GM12872 (cell line): ENCODE results near the gene SUPT3H.

Experiments
- TF ChIP-seq, protein P1 (sequence below): IDR thresholded peaks from 3 replicates; pipeline ENCODE4 v1.5.1; 2011; ENCODE audit warnings: low read depth, mild to moderate bottlenecking, low read length, moderate library complexity; ENCODE audit not compliant: insufficient read depth

Gene SUPT3H

DNA sequence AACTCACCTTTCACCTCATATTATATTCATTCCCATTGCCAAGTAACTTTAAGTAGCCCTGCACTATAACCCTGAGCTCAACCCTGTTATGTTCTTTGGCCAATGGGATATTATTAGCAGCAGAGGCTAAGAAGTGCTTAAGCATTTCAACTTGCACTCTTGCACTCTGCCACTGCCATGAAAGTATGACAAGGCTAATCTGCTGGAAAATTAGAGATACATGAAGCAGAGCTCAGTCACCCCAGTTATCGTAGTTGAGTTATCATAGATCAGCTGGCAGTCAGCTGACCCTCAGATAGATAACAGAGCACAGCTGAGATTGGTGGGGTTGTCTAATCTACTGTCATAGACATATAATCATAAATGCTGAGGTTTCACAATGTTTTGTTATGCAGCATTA, 259.0 kb downstream of the SUPT3H start:
- TF ChIP-seq, protein P1, sequence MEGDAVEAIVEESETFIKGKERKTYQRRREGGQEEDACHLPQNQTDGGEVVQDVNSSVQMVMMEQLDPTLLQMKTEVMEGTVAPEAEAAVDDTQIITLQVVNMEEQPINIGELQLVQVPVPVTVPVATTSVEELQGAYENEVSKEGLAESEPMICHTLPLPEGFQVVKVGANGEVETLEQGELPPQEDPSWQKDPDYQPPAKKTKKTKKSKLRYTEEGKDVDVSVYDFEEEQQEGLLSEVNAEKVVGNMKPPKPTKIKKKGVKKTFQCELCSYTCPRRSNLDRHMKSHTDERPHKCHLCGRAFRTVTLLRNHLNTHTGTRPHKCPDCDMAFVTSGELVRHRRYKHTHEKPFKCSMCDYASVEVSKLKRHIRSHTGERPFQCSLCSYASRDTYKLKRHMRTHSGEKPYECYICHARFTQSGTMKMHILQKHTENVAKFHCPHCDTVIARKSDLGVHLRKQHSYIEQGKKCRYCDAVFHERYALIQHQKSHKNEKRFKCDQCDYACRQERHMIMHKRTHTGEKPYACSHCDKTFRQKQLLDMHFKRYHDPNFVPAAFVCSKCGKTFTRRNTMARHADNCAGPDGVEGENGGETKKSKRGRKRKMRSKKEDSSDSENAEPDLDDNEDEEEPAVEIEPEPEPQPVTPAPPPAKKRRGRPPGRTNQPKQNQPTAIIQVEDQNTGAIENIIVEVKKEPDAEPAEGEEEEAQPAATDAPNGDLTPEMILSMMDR, result no peak

DNA sequence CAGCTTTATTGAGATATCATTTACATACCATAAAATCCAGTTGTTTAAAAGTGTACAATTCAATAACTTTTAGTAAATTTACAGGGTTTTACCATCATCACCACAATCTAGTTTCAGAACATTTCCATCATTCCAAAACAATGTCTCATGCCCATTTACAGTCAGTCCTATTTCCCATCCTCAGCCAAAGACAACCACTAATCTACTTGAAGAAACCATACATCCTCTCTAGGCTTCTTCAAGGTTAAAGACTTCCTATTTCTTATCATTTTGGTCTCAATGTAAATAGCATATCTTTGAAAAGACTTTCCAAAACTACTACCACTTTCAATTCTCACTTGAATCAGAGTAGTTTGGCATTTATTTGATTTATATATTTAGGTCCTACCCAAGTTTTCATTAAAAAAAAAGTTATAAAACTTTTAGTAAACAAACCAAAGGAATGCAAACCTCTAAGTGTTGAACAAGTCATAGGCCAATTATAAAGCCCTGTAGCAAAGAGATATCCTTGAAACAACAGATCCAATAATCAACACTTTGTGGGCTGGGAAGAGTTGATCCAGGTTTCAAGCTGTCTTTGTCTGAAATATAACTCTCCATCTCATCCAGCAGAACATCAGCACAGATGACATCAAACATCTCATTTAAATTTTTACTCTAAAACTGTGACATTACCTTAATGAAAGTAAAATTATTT, 260.9 kb downstream of the SUPT3H start:
- TF ChIP-seq, protein P1, result no peak

DNA sequence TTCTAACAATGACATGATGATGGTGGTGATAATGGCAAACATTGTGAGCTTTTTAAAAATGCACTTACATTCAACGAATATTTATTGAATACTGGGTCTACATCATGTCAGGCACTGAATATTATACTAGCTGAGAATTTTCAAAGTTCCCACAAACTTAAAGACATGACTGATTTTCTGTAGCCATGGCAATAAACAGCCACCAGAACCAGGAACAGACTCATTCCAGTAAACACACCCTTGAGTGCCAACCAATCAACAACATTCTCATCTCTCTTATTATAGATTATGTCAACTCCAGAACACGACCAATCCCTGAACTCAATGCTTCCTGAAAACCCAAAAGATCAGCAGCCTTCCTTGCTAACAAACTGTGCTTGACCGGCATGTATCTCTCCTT, 262.0 kb downstream of the SUPT3H start:
- TF ChIP-seq, protein P1, result no peak

DNA sequence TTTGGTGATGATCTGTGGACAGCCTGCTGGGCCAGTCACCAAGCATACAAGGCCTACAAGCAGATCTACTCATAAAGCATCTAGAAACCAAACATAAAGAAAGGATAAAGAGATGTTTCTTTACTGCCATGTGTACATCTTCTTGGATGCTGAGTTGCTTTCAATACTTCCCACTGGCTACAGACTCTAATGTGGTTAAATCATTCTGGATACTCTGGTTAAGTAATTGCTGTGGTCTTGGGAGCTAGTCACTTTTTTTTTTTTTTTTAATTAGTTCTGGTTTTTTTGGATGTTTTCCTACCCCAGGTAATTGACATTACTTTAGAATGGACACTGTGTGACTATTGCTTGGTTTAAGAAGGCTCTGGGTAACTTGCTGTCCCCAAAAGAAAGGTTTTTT, 265.0 kb downstream of the SUPT3H start:
- TF ChIP-seq, protein P1, result no peak

DNA sequence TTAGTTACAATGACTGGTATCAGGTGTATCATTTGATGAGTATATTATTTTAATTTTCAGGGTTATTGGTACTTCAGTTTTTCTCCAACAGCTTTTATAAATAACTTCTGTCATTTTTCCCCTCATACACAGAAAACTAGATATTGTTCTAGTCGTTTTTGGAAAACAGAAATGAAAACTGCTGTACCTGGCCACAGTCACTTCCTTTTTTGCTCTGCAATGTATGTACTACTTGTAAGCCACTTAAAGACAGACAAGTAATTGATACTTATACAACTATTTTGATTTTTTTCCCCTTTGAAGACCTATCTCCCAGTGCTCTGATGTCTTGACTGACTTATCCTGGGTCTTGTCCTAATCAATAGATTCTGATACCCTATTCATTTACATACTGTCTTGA, 268.2 kb downstream of the SUPT3H start:
- TF ChIP-seq, protein P1, result no peak

DNA sequence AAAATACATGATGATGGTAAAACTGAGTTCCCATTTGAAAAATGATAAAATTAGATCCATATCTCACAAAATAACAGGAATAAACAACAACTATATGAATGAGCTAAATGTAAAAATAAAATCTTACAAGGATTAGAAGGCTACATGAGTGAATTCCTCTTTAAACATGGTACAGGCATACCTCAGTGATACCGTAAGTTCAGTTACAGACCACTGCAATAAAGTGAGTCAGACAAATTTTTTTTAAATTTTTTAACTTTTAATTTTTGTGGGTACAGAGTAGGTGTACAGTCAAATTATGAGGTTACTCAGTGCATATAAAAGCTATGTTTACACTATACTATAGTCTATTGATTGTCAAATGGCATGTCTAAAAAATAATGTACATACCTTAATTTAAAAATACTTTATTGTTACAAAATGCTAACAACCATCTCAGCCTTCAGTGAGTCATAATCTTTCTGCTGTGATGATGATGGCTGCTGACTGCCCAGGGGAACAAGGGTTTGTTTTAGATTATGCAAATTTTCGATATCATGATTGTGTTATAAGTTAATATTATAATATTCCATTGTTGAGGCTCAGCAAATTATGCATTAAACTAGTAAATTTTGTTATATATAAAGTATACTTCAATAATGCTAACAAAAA, 272.4 kb downstream of the SUPT3H start:
- TF ChIP-seq, protein P1, result no peak

DNA sequence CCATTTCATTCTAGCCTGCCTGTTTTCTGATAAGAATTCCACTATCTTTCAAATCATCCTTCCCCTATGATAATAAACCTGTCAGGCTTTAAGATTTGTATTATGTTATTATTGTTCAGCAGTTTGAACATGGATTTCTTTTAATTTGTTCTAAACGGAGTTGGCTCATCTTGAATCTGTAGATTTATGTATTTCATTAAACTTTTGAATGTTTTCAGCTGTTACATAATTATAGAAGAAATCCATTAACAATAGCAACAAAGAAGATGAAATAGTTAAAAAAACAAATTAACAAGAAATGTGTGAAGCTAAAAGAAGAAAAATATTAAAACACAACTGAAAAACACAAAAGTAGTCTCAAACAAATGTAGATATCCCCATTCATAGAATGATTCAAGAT, 273.3 kb downstream of the SUPT3H start:
- TF ChIP-seq, protein P1, result no peak
